GM21526 (cell line): ENCODE data around the gene PP2D1.
"Not testable (repeated sequence)": the region's sequence is repeated elsewhere in the genome, so short reads cannot be mapped to it uniquely, and the experiment has no call there.

ENCODE experiments used
- ATAC-seq: cut with Tn5 transposase; IDR thresholded peaks from one replicate; pipeline ENCODE4 v1.9.1; 2021; ENCODE audit warnings: moderate library complexity; ENCODE audit not compliant: unreplicated experiment, low FRiP score

Gene PP2D1

GRCh38 chr3:19994796-19995195 lies 17.3 kb downstream of the PP2D1 start:
- no peak for ATAC-seq

- not testable (repeated sequence) for ATAC-seq
These were observed 23.2 kb downstream of the PP2D1 start for GRCh38 chr3:19988904-19989303.

GRCh38 chr3:19972054-19972453 lies 40.0 kb downstream of the PP2D1 start:
- ATAC-seq = no peak

- no peak for ATAC-seq
These were observed 41.7 kb downstream of the PP2D1 start for GRCh38 chr3:19970327-19970726.

- ATAC-seq = no peak
These were observed 44.3 kb downstream of the PP2D1 start for GRCh38 chr3:19967812-19968211.

- no peak for ATAC-seq
These were observed 44.9 kb downstream of the PP2D1 start for GRCh38 chr3:19967208-19967607.

GRCh38 chr3:19961960-19962359 lies 50.1 kb downstream of the PP2D1 start:
- no peak for ATAC-seq

GRCh38 chr3:19960696-19961095 lies 51.4 kb downstream of the PP2D1 start:
- ATAC-seq = no peak

GRCh38 chr3:19959505-19959904 lies 52.6 kb downstream of the PP2D1 start:
- ATAC-seq = no peak

GRCh38 chr3:19957354-19957753 lies 54.7 kb downstream of the PP2D1 start:
- ATAC-seq = not testable (repeated sequence)

- no peak for ATAC-seq
These were observed 57.4 kb downstream of the PP2D1 start for GRCh38 chr3:19954676-19955075.

- ATAC-seq = no peak
These were observed 61.7 kb downstream of the PP2D1 start for GRCh38 chr3:19950316-19950715.

GRCh38 chr3:19948226-19948591 lies 63.9 kb downstream of the PP2D1 start:
- ATAC-seq = no peak

GRCh38 chr3:19947549-19948225 lies 64.4 kb downstream of the PP2D1 start:
- peak; percentile 25 for ATAC-seq

- ATAC-seq = peak; percentile 96
These were observed 65.1 kb downstream of the PP2D1 start, which contains the start of gene RAB5A for GRCh38 chr3:19946832-19947548. Gene RAB5A, plus strand, starts transcription at chr3:19947097. Its CDS starts 3,802 bp downstream, at chr3:19950899.

GRCh38 chr3:19945969-19946831 lies 65.9 kb downstream of the PP2D1 start:
- peak; percentile 5 for ATAC-seq

- no peak for ATAC-seq
These were observed 66.5 kb downstream of the PP2D1 start for GRCh38 chr3:19945534-19945933.

- ATAC-seq = no peak
These were observed 71.4 kb downstream of the PP2D1 start for GRCh38 chr3:19940643-19941042.

- no peak for ATAC-seq
These were observed 73.8 kb downstream of the PP2D1 start for GRCh38 chr3:19938295-19938627.

GRCh38 chr3:19937459-19938294 lies 74.4 kb downstream of the PP2D1 start:
- no peak for ATAC-seq
